ENCODE measurements around the gene KLRC3. TPM values are rescaled to one million over a fixed set of nuclear protein-coding genes. Genes with fewer than 3 reads are reported as not detected.
A peak's percentile ranks its signal among the peaks of the same experiment; 100 is the strongest.

The KLRC3 gene
- total and polyA plus RNA-seq, 2 of the 13 experiments (the other 11 are each of a cell fraction or from before 2014, with no cell fraction given) = not detected

GRCh38 chr12:10363914-10364814, 56.2 kb downstream of the KLRC3 start (continued):
- TF ChIP-seq HMGXB3 (CRISPR knock-in tag; IDR thresholded peaks at IDR 0.05; ENCODE audit: borderline replicate concordance) (peak; percentile 44; the same call in 1 of the 2 replicates), MXD4 (CRISPR knock-in tag; IDR thresholded peaks at IDR 0.05) (0 out of 2 replicates have a peak, but pooled peaks have one; percentile 33), ELF3 (CRISPR knock-in tag; IDR thresholded peaks at IDR 0.05) (peak; percentile 30; the same call in 1 of the 2 replicates), NR2C2 (CRISPR knock-in tag; IDR thresholded peaks at IDR 0.05; ENCODE audit: borderline replicate concordance) (peak; percentile 5; the same call in 1 of the 2 replicates), ZNF644 (CRISPR knock-in tag; IDR thresholded peaks at IDR 0.05; ENCODE audit: low read depth) (peak; percentile 49; the same call in 1 of the 2 replicates), NCOA2 (CRISPR knock-in tag; IDR thresholded peaks at IDR 0.05) (no peak), ZNF891 (CRISPR knock-in tag; IDR thresholded peaks at IDR 0.05) (0 out of 2 replicates have a peak, but pooled peaks have one; percentile 14), KAT7 (CRISPR knock-in tag; IDR thresholded peaks at IDR 0.05; ENCODE audit: borderline replicate concordance) (peak; percentile 67), KMT2A (CRISPR knock-in tag; IDR thresholded peaks at IDR 0.05) (0 out of 2 replicates have a peak, but pooled peaks have one; percentile 24), ELF1 (CRISPR knock-in tag; IDR thresholded peaks at IDR 0.05) (0 out of 2 replicates have a peak, but pooled peaks have one; percentile 28), ZNF710 (CRISPR knock-in tag; IDR thresholded peaks at IDR 0.05; ENCODE audit: borderline replicate concordance) (peak; percentile 25; the same call in 1 of the 2 replicates), ZNF704 (CRISPR knock-in tag; IDR thresholded peaks at IDR 0.05; ENCODE audit: borderline replicate concordance) (0 out of 2 replicates have a peak, but pooled peaks have one; percentile 2), PITX1 (CRISPR knock-in tag; IDR thresholded peaks at IDR 0.05) (0 out of 2 replicates have a peak, but pooled peaks have one; percentile 28), MXD3 (CRISPR knock-in tag; IDR thresholded peaks at IDR 0.05) (0 out of 2 replicates have a peak, but pooled peaks have one; percentile 39), TARDBP (CRISPR knock-in tag; IDR thresholded peaks at IDR 0.05) (0 out of 2 replicates have a peak, but pooled peaks have one; percentile 6), IKZF4 (CRISPR knock-in tag; IDR thresholded peaks at IDR 0.05; ENCODE audit: borderline replicate concordance, low read depth, not compliant biosample characterization) (peak; percentile 73), ZMYM3 (CRISPR knock-in tag; IDR thresholded peaks at IDR 0.05) (0 out of 2 replicates have a peak, but pooled peaks have one; percentile 16), ZNF275 (CRISPR knock-in tag; IDR thresholded peaks at IDR 0.05; ENCODE audit: borderline replicate concordance) (no peak)

All from HepG2 (cell line).